Nephron (organoid): ENCODE data around the gene ASCC2.

Source experiments
- H3K27ac Mint-ChIP-seq, 3 experiments: 2 replicates each; pipeline ENCODE4 v1.8.0; 2020; ENCODE audit warnings: mixed read lengths in 3 of 3, mild to moderate bottlenecking in 2 of 3, moderate library complexity in 1 of 3
- H3K27me3 Mint-ChIP-seq: 2 replicates; pipeline ENCODE4 v1.8.0; 2021; ENCODE audit warnings: low read depth, mild to moderate bottlenecking, moderate library complexity, mixed read lengths
- H3K36me3 Mint-ChIP-seq: 2 replicates; pipeline ENCODE4 v1.8.0; 2020; ENCODE audit warnings: low read depth, mixed read lengths
- H3K4me1 Mint-ChIP-seq: 2 replicates; pipeline ENCODE4 v1.8.0; 2020; ENCODE audit warnings: mixed read lengths
- H3K4me3 Mint-ChIP-seq, 3 experiments: 2 replicates each; pipeline ENCODE4 v1.8.0; 2020; ENCODE audit warnings: mild to moderate bottlenecking in 3 of 3, mixed read lengths in 3 of 3, moderate library complexity in 2 of 3
- H3K9me3 Mint-ChIP-seq: 2 replicates; pipeline ENCODE4 v1.8.0; 2020; ENCODE audit warnings: mixed read lengths
- CTCF ChIP-seq, 3 experiments: fragments of 200-600 bp; sonication (generic); IDR thresholded peaks; one replicate each; pipeline ENCODE4 v1.5.0; 2021; ENCODE audit warnings: antibody characterized with exemption in 3 of 3; ENCODE audit not compliant: unreplicated experiment in 3 of 3

The ASCC2 gene

GRCh38 chr22:29837741-29838598 lies at the start of gene ASCC2:
Gene ASCC2, minus strand, starts transcription at chr22:29838274. Its CDS starts 5,949 bp downstream, at chr22:29832325.
- TF ChIP-seq CTCF (IDR thresholded peaks at IDR 0.05; ENCODE audit: unreplicated experiment in 3 of 3), result no peak
- H3K36me3 Mint-ChIP-seq, result peaks cover 11% of the 10 kb centered on the region
- peaks cover 3% of the 10 kb centered on the region for H3K27me3 Mint-ChIP-seq
- H3K4me3 Mint-ChIP-seq, result peak within 1 kb of the TSS; percentile 88 to 97 (median 89)
- no peaks in the 10 kb centered on the region for H3K9me3 Mint-ChIP-seq
- peaks cover 24% of the 10 kb centered on the region for H3K4me1 Mint-ChIP-seq
- peak within 1 kb of the TSS; percentile 80 to 98 (median 93) for H3K27ac Mint-ChIP-seq

GRCh38 chr22:29887358-29887757 lies 49.3 kb upstream of the ASCC2 start:
- Mint-ChIP-seq H3K36me3 (no peaks in the 10 kb centered on the region), H3K27ac (no peak overlapping the region), H3K27me3 (no peaks in the 10 kb centered on the region), H3K9me3 (no peaks in the 10 kb centered on the region), H3K4me1 (peaks cover 7% of the 10 kb centered on the region), H3K4me3 (no peak overlapping the region)
- no peak for TF ChIP-seq CTCF (IDR thresholded peaks at IDR 0.05; ENCODE audit: unreplicated experiment in 3 of 3)

- no peak overlapping the region for H3K27ac Mint-ChIP-seq
- H3K4me1 Mint-ChIP-seq, result peaks cover 7% of the 10 kb centered on the region
- no peak overlapping the region for H3K4me3 Mint-ChIP-seq
- H3K36me3 Mint-ChIP-seq, result no peaks in the 10 kb centered on the region
- H3K27me3 Mint-ChIP-seq, result no peaks in the 10 kb centered on the region
- no peaks in the 10 kb centered on the region for H3K9me3 Mint-ChIP-seq
- no peak for TF ChIP-seq CTCF (IDR thresholded peaks at IDR 0.05; ENCODE audit: unreplicated experiment in 3 of 3)
These were observed 48.5 kb upstream of the ASCC2 start for GRCh38 chr22:29886596-29886995.

- TF ChIP-seq CTCF (IDR thresholded peaks at IDR 0.05; ENCODE audit: unreplicated experiment in 3 of 3), result no peak
- Mint-ChIP-seq H3K36me3 (no peaks in the 10 kb centered on the region), H3K27me3 (no peaks in the 10 kb centered on the region), H3K4me3 (no peak overlapping the region), H3K27ac (no peak overlapping the region), H3K4me1 (peaks cover 7% of the 10 kb centered on the region), H3K9me3 (no peaks in the 10 kb centered on the region)
These were observed 47.5 kb upstream of the ASCC2 start for GRCh38 chr22:29885610-29886009.

GRCh38 chr22:29883775-29884097 lies 45.7 kb upstream of the ASCC2 start:
- Mint-ChIP-seq H3K27ac (peak overlapping the region; percentile 72 to 87 (median 76)), H3K4me1 (peaks cover 7% of the 10 kb centered on the region), H3K27me3 (no peaks in the 10 kb centered on the region), H3K36me3 (no peaks in the 10 kb centered on the region), H3K4me3 (peak overlapping the region in 2 of 3 experiments; percentile 91 to 96), H3K9me3 (no peaks in the 10 kb centered on the region)
- no peak for TF ChIP-seq CTCF (IDR thresholded peaks at IDR 0.05; ENCODE audit: unreplicated experiment in 3 of 3)
